OCI-LY1 (cell line): ENCODE results near the gene NWD2.

Experiments
- H2AFZ ChIP-seq: fragments of 200-600 bp; sonication (generic), shearing (Covaris generic); 2 replicates; pipeline ENCODE4 v1.6.0; 2014; ENCODE audit warnings: antibody characterized with exemption, mild to moderate bottlenecking, low read length
- H3F3A ChIP-seq: fragments of 200-600 bp; sonication (generic), shearing (Covaris generic); 2 replicates; pipeline ENCODE4 v1.6.0; 2014; ENCODE audit warnings: mild to moderate bottlenecking, antibody characterized with exemption, low read length, moderate library complexity; ENCODE audit not compliant: insufficient read depth
- H3K27ac ChIP-seq: fragments of 200-600 bp; sonication (generic); 2 replicates; pipeline ENCODE4 v1.5.1; 2014; ENCODE audit warnings: low read length, mixed run types, mild to moderate bottlenecking, low read depth; ENCODE audit not compliant: poor library complexity, severe bottlenecking
- H3K27me3 ChIP-seq: fragments of 200-600 bp; sonication (generic); 2 replicates; pipeline ENCODE4 v1.6.0; 2014; ENCODE audit warnings: antibody characterized with exemption, mild to moderate bottlenecking, low read length, moderate library complexity; ENCODE audit not compliant: insufficient read depth
- H3K36me3 ChIP-seq: fragments of 200-600 bp; sonication (generic); 2 replicates; pipeline ENCODE4 v1.6.1; 2014; ENCODE audit warnings: mild to moderate bottlenecking, antibody characterized with exemption, low read length, moderate library complexity, mixed read lengths; ENCODE audit not compliant: insufficient read depth
- H3K4me1 ChIP-seq: fragments of 200-600 bp; sonication (generic); 2 replicates; pipeline ENCODE4 v1.5.1; 2014; ENCODE audit warnings: mild to moderate bottlenecking, low read length, moderate library complexity; ENCODE audit not compliant: insufficient read depth, severe bottlenecking
- H3K4me2 ChIP-seq: fragments of 200-600 bp; sonication (generic), shearing (Covaris generic); 2 replicates; pipeline ENCODE4 v1.6.1; 2014; ENCODE audit warnings: low read length
- H3K4me3 ChIP-seq: fragments of 200-600 bp; sonication (generic); 2 replicates; pipeline ENCODE4 v1.5.1; 2014; ENCODE audit warnings: low read length, low read depth, mild to moderate bottlenecking, mixed read lengths; ENCODE audit not compliant: poor library complexity, severe bottlenecking
- H3K79me2 ChIP-seq: fragments of 200-600 bp; shearing (Covaris generic); 2 replicates; pipeline ENCODE4 v1.6.1; 2016; ENCODE audit warnings: mixed run types, low read length, mixed read lengths; ENCODE audit not compliant: insufficient read depth
- H3K9ac ChIP-seq: fragments of 200-600 bp; sonication (generic), shearing (Covaris generic); 2 replicates; pipeline ENCODE4 v1.6.1; 2014; ENCODE audit warnings: mild to moderate bottlenecking, low read length, mixed read lengths
- H3K9me2 ChIP-seq: fragments of 200-600 bp; sonication (generic), shearing (Covaris generic); 2 replicates; pipeline ENCODE4 v1.6.1; 2014; ENCODE audit warnings: low read depth, mild to moderate bottlenecking, low read length, mixed read lengths
- H3K9me3 ChIP-seq: fragments of 200-600 bp; shearing (Covaris generic); 2 replicates; pipeline ENCODE4 v1.6.1; 2014; ENCODE audit warnings: low read length, mixed read lengths
- H4K20me1 ChIP-seq: fragments of 200-600 bp; sonication (generic), shearing (Covaris generic); 2 replicates; pipeline ENCODE4 v1.6.0; 2016; ENCODE audit warnings: mild to moderate bottlenecking, low read length; ENCODE audit not compliant: insufficient read depth
- EZH2 ChIP-seq: fragments of 200-600 bp; sonication (generic), shearing (Covaris generic); IDR thresholded peaks from 2 replicates; pipeline ENCODE4 v1.8.0; 2017; ENCODE audit warnings: borderline replicate concordance, mixed run types, mild to moderate bottlenecking, antibody characterized with exemption, low read length, moderate library complexity, mixed read lengths
- TF ChIP-seq, protein P1 (sequence below): fragments of 200-600 bp; sonication (generic), shearing (Covaris generic); IDR thresholded peaks from 2 replicates; pipeline ENCODE4 v1.5.1; 2017; ENCODE audit warnings: mild to moderate bottlenecking, antibody characterized with exemption, low read length, moderate library complexity, mixed read lengths

NWD2 gene

GRCh38 chr4:37279894-37280592 is 35.5 kb downstream of the NWD2 start:
- TF ChIP-seq, protein P1, sequence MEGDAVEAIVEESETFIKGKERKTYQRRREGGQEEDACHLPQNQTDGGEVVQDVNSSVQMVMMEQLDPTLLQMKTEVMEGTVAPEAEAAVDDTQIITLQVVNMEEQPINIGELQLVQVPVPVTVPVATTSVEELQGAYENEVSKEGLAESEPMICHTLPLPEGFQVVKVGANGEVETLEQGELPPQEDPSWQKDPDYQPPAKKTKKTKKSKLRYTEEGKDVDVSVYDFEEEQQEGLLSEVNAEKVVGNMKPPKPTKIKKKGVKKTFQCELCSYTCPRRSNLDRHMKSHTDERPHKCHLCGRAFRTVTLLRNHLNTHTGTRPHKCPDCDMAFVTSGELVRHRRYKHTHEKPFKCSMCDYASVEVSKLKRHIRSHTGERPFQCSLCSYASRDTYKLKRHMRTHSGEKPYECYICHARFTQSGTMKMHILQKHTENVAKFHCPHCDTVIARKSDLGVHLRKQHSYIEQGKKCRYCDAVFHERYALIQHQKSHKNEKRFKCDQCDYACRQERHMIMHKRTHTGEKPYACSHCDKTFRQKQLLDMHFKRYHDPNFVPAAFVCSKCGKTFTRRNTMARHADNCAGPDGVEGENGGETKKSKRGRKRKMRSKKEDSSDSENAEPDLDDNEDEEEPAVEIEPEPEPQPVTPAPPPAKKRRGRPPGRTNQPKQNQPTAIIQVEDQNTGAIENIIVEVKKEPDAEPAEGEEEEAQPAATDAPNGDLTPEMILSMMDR = no peak
- no peak for TF ChIP-seq EZH2
- H3F3A ChIP-seq = no peaks in the 10 kb centered on the region

GRCh38 chr4:37299468-37299867 is 54.9 kb downstream of the NWD2 start:
- Histone ChIP-seq H3K27ac (no peak overlapping the region), H3K79me2 (no peaks in the 10 kb centered on the region), H3K9ac (no peak overlapping the region), H3K4me3 (no peak overlapping the region), H3K27me3 (no peaks in the 10 kb centered on the region), H3K9me3 (no peaks in the 10 kb centered on the region), H2AFZ (no peak overlapping the region), H3K36me3 (no peaks in the 10 kb centered on the region), H4K20me1 (no peaks in the 10 kb centered on the region), H3K4me2 (no peak overlapping the region), H3K9me2 (no peaks in the 10 kb centered on the region), H3K4me1 (no peaks in the 10 kb centered on the region), H3F3A (no peaks in the 10 kb centered on the region)
- TF ChIP-seq, protein P1 = no peak
- TF ChIP-seq EZH2 = no peak

More at GRCh38 chr4:37279894-37280592, 35.5 kb downstream of the NWD2 start:
- H3K27me3 ChIP-seq = no peaks in the 10 kb centered on the region
- H3K4me3 ChIP-seq = no peak overlapping the region
- H2AFZ ChIP-seq = no peak overlapping the region
- H4K20me1 ChIP-seq = no peaks in the 10 kb centered on the region
- no peak overlapping the region for H3K4me2 ChIP-seq
- H3K9ac ChIP-seq = no peak overlapping the region
- no peaks in the 10 kb centered on the region for H3K36me3 ChIP-seq
- no peaks in the 10 kb centered on the region for H3K79me2 ChIP-seq
- no peak overlapping the region for H3K27ac ChIP-seq
- H3K9me3 ChIP-seq = no peaks in the 10 kb centered on the region
- no peaks in the 10 kb centered on the region for H3K4me1 ChIP-seq
- no peaks in the 10 kb centered on the region for H3K9me2 ChIP-seq

- no peak for TF ChIP-seq EZH2
- TF ChIP-seq, protein P1 = no peak
- no peak overlapping the region for H3K4me2 ChIP-seq
- no peak overlapping the region for H3K27ac ChIP-seq
- H4K20me1 ChIP-seq = no peaks in the 10 kb centered on the region
- no peak overlapping the region for H2AFZ ChIP-seq
- no peaks in the 10 kb centered on the region for H3K79me2 ChIP-seq
- no peak overlapping the region for H3K9ac ChIP-seq
- H3K9me3 ChIP-seq = no peaks in the 10 kb centered on the region
- no peaks in the 10 kb centered on the region for H3K4me1 ChIP-seq
- no peaks in the 10 kb centered on the region for H3K36me3 ChIP-seq
- H3K4me3 ChIP-seq = no peak overlapping the region
- no peaks in the 10 kb centered on the region for H3K27me3 ChIP-seq
- H3F3A ChIP-seq = no peaks in the 10 kb centered on the region
- H3K9me2 ChIP-seq = no peaks in the 10 kb centered on the region
These were observed 60.1 kb downstream of the NWD2 start for GRCh38 chr4:37304612-37305011.
